GM15510 (cell line): ENCODE data around the gene ZRANB3.

Experiments
- POLR2A ChIP-seq: IDR thresholded peaks from 3 replicates; pipeline ENCODE4 v1.6.1; 2011; ENCODE audit warnings: borderline replicate concordance; ENCODE audit not compliant: insufficient read length; ENCODE audit errors: extremely low read depth

The ZRANB3 gene

GRCh38 chr2:135299165-135299564 is 231.9 kb downstream of the ZRANB3 start:
- TF ChIP-seq POLR2A, result no peak

GRCh38 chr2:135285391-135285790 is 245.6 kb downstream of the ZRANB3 start:
- no peak for TF ChIP-seq POLR2A

GRCh38 chr2:135281379-135281778 is 249.6 kb downstream of the ZRANB3 start:
- no peak for TF ChIP-seq POLR2A

- no peak for TF ChIP-seq POLR2A
Observed at GRCh38 chr2:135279209-135279608, 251.8 kb downstream of the ZRANB3 start.

- no peak for TF ChIP-seq POLR2A
Observed at GRCh38 chr2:135276525-135276924, 254.5 kb downstream of the ZRANB3 start.

GRCh38 chr2:135271006-135271405 is 260.0 kb downstream of the ZRANB3 start:
- no peak for TF ChIP-seq POLR2A

GRCh38 chr2:135265960-135266490 is 265.0 kb downstream of the ZRANB3 start:
- no peak for TF ChIP-seq POLR2A

- no peak for TF ChIP-seq POLR2A
Observed at GRCh38 chr2:135259123-135259522, 271.9 kb downstream of the ZRANB3 start.

- no peak for TF ChIP-seq POLR2A
Observed at GRCh38 chr2:135258193-135258592, 272.8 kb downstream of the ZRANB3 start.

- no peak for TF ChIP-seq POLR2A
Observed at GRCh38 chr2:135257383-135258090, 273.5 kb downstream of the ZRANB3 start.

- TF ChIP-seq POLR2A, result no peak
Observed at GRCh38 chr2:135256531-135257260, 274.3 kb downstream of the ZRANB3 start.

- TF ChIP-seq POLR2A, result no peak
Observed at GRCh38 chr2:135255208-135255607, 275.8 kb downstream of the ZRANB3 start.

- TF ChIP-seq POLR2A, result no peak
Observed at GRCh38 chr2:135252805-135253458, 278.1 kb downstream of the ZRANB3 start.

GRCh38 chr2:135248611-135249010 is 282.4 kb downstream of the ZRANB3 start:
- TF ChIP-seq POLR2A, result no peak

GRCh38 chr2:135246711-135247270 is 284.2 kb downstream of the ZRANB3 start:
- no peak for TF ChIP-seq POLR2A
